ENCODE data around the gene POLDIP2.

POLDIP2 gene

GRCh38 chr17:28345419-28346198 lies 11.7 kb downstream of the POLDIP2 start:
- no peak for TF ChIP-seq CTCF (IDR thresholded peaks at IDR 0.05; ENCODE audit: low read length)
- no peak for TF ChIP-seq EZH2 (optimal IDR thresholded peaks at IDR 0.05; ENCODE audit: low read depth, low read length)
- no peak for TF ChIP-seq EZH2phosphoT487 (IDR thresholded peaks at IDR 0.05; ENCODE audit: low read length)
- peaks cover 14% of the 10 kb centered on the region for H3K36me3 ChIP-seq (replicated peaks; ENCODE audit: insufficient read depth, low read length)
- no peak for DNase-seq

GRCh38 chr17:28344435-28344901 lies 12.9 kb downstream of the POLDIP2 start:
- H3K4me3 ChIP-seq (ENCODE audit: low read length) = no peak overlapping the region
- peak overlapping the region; percentile 75; the same call in 1 of the 2 replicates for H3K27ac ChIP-seq (ENCODE audit: low read length)
- H2AFZ ChIP-seq (ENCODE audit: low read length) = no peak overlapping the region
- H3K4me1 ChIP-seq (ENCODE audit: low read length) = peaks cover 26% of the 10 kb centered on the region
- H3K27me3 ChIP-seq (replicated peaks; ENCODE audit: insufficient read depth, low read length) = no peaks in the 10 kb centered on the region
- no peaks in the 10 kb centered on the region for H4K20me1 ChIP-seq (ENCODE audit: insufficient read depth, low read length)
- H3K9ac ChIP-seq (ENCODE audit: low read length) = no peak overlapping the region
- DNase-seq = no peak
- H3K9me2 ChIP-seq (replicated peaks; ENCODE audit: insufficient read depth, low read length) = no peaks in the 10 kb centered on the region
- H3F3A ChIP-seq (ENCODE audit: insufficient read depth, low read length) = peaks cover 22% of the 10 kb centered on the region
- peaks cover 14% of the 10 kb centered on the region for H3K36me3 ChIP-seq (replicated peaks; ENCODE audit: insufficient read depth, low read length)
- H3K79me2 ChIP-seq (ENCODE audit: low read length) = peaks cover under 1% of the 10 kb centered on the region; the same call in 1 of the 2 replicates
- TF ChIP-seq EZH2phosphoT487 (IDR thresholded peaks at IDR 0.05; ENCODE audit: low read length) (no peak), EZH2 (optimal IDR thresholded peaks at IDR 0.05; ENCODE audit: low read depth, low read length) (no peak), CTCF (IDR thresholded peaks at IDR 0.05; ENCODE audit: low read length) (no peak)
- peak overlapping the region; percentile 48 for H3K4me2 ChIP-seq (ENCODE audit: low read depth, low read length)
- H3K9me3 ChIP-seq (replicated peaks; ENCODE audit: insufficient read depth, low read length) = no peaks in the 10 kb centered on the region

More at GRCh38 chr17:28345419-28346198, 11.7 kb downstream of the POLDIP2 start:
- no peak overlapping the region for H3K4me2 ChIP-seq (ENCODE audit: low read depth, low read length)
- peaks cover 22% of the 10 kb centered on the region for H3F3A ChIP-seq (ENCODE audit: insufficient read depth, low read length)
- peaks cover 26% of the 10 kb centered on the region for H3K4me1 ChIP-seq (ENCODE audit: low read length)
- H3K27me3 ChIP-seq (replicated peaks; ENCODE audit: insufficient read depth, low read length) = no peaks in the 10 kb centered on the region
- no peaks in the 10 kb centered on the region for H4K20me1 ChIP-seq (ENCODE audit: insufficient read depth, low read length)
- H3K4me3 ChIP-seq (ENCODE audit: low read length) = no peak overlapping the region
- no peak overlapping the region for H2AFZ ChIP-seq (ENCODE audit: low read length)
- no peak overlapping the region for H3K9ac ChIP-seq (ENCODE audit: low read length)
- no peak overlapping the region for H3K27ac ChIP-seq (ENCODE audit: low read length)
- no peaks in the 10 kb centered on the region for H3K79me2 ChIP-seq (ENCODE audit: low read length)
- H3K9me2 ChIP-seq (replicated peaks; ENCODE audit: insufficient read depth, low read length) = no peaks in the 10 kb centered on the region
- H3K9me3 ChIP-seq (replicated peaks; ENCODE audit: insufficient read depth, low read length) = no peaks in the 10 kb centered on the region

- Histone ChIP-seq H3K36me3 (replicated peaks; ENCODE audit: insufficient read depth, low read length) (peaks cover 14% of the 10 kb centered on the region), H3K9ac (ENCODE audit: low read length) (no peak overlapping the region), H3K9me3 (replicated peaks; ENCODE audit: insufficient read depth, low read length) (no peaks in the 10 kb centered on the region), H3K4me1 (ENCODE audit: low read length) (peaks cover 26% of the 10 kb centered on the region), H3K27ac (ENCODE audit: low read length) (peak overlapping the region; percentile 75; the same call in 1 of the 2 replicates), H3K4me2 (ENCODE audit: low read depth, low read length) (peak overlapping the region; percentile 48), H2AFZ (ENCODE audit: low read length) (no peak overlapping the region), H4K20me1 (ENCODE audit: insufficient read depth, low read length) (no peaks in the 10 kb centered on the region), H3K9me2 (replicated peaks; ENCODE audit: insufficient read depth, low read length) (no peaks in the 10 kb centered on the region), H3F3A (ENCODE audit: insufficient read depth, low read length) (peaks cover 22% of the 10 kb centered on the region), H3K27me3 (replicated peaks; ENCODE audit: insufficient read depth, low read length) (no peaks in the 10 kb centered on the region), H3K4me3 (ENCODE audit: low read length) (no peak overlapping the region), H3K79me2 (ENCODE audit: low read length) (peaks cover 4% of the 10 kb centered on the region; the same call in 1 of the 2 replicates)
- TF ChIP-seq EZH2phosphoT487 (IDR thresholded peaks at IDR 0.05; ENCODE audit: low read length) = no peak
- no peak for TF ChIP-seq EZH2 (optimal IDR thresholded peaks at IDR 0.05; ENCODE audit: low read depth, low read length)
- no peak for TF ChIP-seq CTCF (IDR thresholded peaks at IDR 0.05; ENCODE audit: low read length)
- no peak for DNase-seq
These were observed 13.3 kb downstream of the POLDIP2 start for GRCh38 chr17:28344011-28344410.
